HepG2 (cell line): ENCODE data around the gene EFCAB8. TPM values are rescaled to one million over a fixed set of nuclear protein-coding genes. Genes with fewer than 3 reads are reported as not detected.

ENCODE experiments used
- ATAC-seq: fragments of 200-7000 bp; cut with Tn5 transposase; 3 replicates; pipeline ENCODE4 v1.9.1; 2020; ENCODE audit warnings: mild to moderate bottlenecking, moderate library complexity
- BruUV-seq: library from RNA; stranded (reverse); fragments of 400-500 nt; replicated peaks from 2 replicates; lab custom pipeline; 2021; lab: Mats Ljungman, UMichigan
- CTCF ChIA-PET: fragments of 300-600 bp; formaldehyde crosslinking; extraction: SDS; loops from one replicate; lab custom pipeline; 2021; ENCODE audit warnings: low total read pairs, inconsistent platforms, low intra/inter-chr PET ratio; lab: Yijun Ruan, JAX
- POLR2A ChIA-PET: fragments of 350-600 bp; sonication (Branson Sonifier 250); formaldehyde crosslinking; loops from one replicate; lab custom pipeline; 2020; ENCODE audit warnings: antibody characterized with exemption, inconsistent platforms; lab: Yijun Ruan, JAX
- DNase-seq: peaks from one replicate; pipeline ENCODE4 v3.0.0-alpha.2; 2015; ENCODE audit warnings: low spot score
- FAIRE-seq: peaks from 3 replicates; lab custom pipeline; 2011; peaks lifted over from hg19 to GRCh38; lab: Jason Lieb, UNC
- H2AFZ ChIP-seq: one replicate; pipeline ENCODE4 v1.6.1; 2011; ENCODE audit warnings: low read length, inconsistent platforms
- H3K27ac ChIP-seq: fragments of 300-600 bp; 3 replicates; pipeline ENCODE4 v1.8.0; 2011; ENCODE audit warnings: mixed run types, mild to moderate bottlenecking, mixed read lengths, low read length, inconsistent platforms; ENCODE audit not compliant: insufficient read depth; ENCODE audit errors: extremely low read length
- H3K27me3 ChIP-seq, 2 experiments: fragments of 200-600 bp in 1 of 2; 2 replicates in 1 of 2; 3 replicates in 1 of 2; pipeline versions ENCODE4 v1.6.0 to v1.8.0; 2011; ENCODE audit warnings: low read length in 2 of 2, mild to moderate bottlenecking in 2 of 2, moderate library complexity in 2 of 2, inconsistent platforms in 1 of 2; ENCODE audit not compliant: insufficient read depth in 2 of 2, control insufficient read depth in 1 of 2
- H3K36me3 ChIP-seq, 2 experiments: fragments of 200-600 bp in 1 of 2; replicated peaks in 1 of 2; 2 replicates in 1 of 2; 3 replicates in 1 of 2; pipeline versions ENCODE4 v1.5.1 to v1.8.0; 2011; ENCODE audit warnings: low read length in 2 of 2, inconsistent platforms in 1 of 2; ENCODE audit not compliant: insufficient read depth in 2 of 2, control insufficient read depth in 1 of 2
- H3K4me1 ChIP-seq: 2 replicates; pipeline ENCODE4 v1.5.1; 2012; ENCODE audit warnings: low read length, inconsistent platforms; ENCODE audit not compliant: insufficient read depth
- H3K4me2 ChIP-seq: 2 replicates; pipeline ENCODE4 v1.6.0; 2011; ENCODE audit warnings: low read depth, low read length, inconsistent platforms
- H3K4me3 ChIP-seq, 3 experiments: fragments of 200-600 bp in 1 of 3; sonication (generic), shearing (Covaris generic) in 1 of 3; replicated peaks in 1 of 3; 2 replicates each; pipeline ENCODE4 v1.5.1; 2011 to 2016; ENCODE audit warnings: low read length in 3 of 3, inconsistent platforms in 2 of 3, low read depth in 2 of 3, mild to moderate bottlenecking in 2 of 3, control low read depth in 1 of 3, mixed read lengths in 1 of 3; ENCODE audit not compliant: insufficient read depth in 1 of 3
- H3K79me2 ChIP-seq: one replicate; pipeline ENCODE4 v1.6.1; 2011; ENCODE audit warnings: low read length, inconsistent platforms; ENCODE audit not compliant: insufficient read depth
- H3K9ac ChIP-seq: 2 replicates; pipeline ENCODE4 v1.6.0; 2011; ENCODE audit warnings: mild to moderate bottlenecking, low read depth, low read length, inconsistent platforms; ENCODE audit not compliant: insufficient read depth
- H3K9me3 ChIP-seq: 2 replicates; pipeline ENCODE4 v1.5.1; 2012; ENCODE audit warnings: mild to moderate bottlenecking, low read length
- H4K20me1 ChIP-seq: 2 replicates; pipeline ENCODE4 v1.6.0; 2011; ENCODE audit warnings: inconsistent platforms, mild to moderate bottlenecking, low read length, moderate library complexity; ENCODE audit not compliant: insufficient read depth
- HBP1 ChIP-seq: IDR thresholded peaks from 2 replicates; pipeline ENCODE4 v1.6.1; 2016; ENCODE audit warnings: low read depth, control low read depth
- NFYB ChIP-seq: sonication (generic); formaldehyde crosslinking; IDR thresholded peaks from 2 replicates; pipeline ENCODE4 v1.4.0; 2020; ENCODE audit warnings: missing genetic modification reagents
- NFYC ChIP-seq: IDR thresholded peaks from 2 replicates; pipeline ENCODE4 v1.6.1; 2016; ENCODE audit warnings: missing genetic modification reagents, missing compliant biosample characterization
- SKI ChIP-seq: fragments of 450-650 bp; IDR thresholded peaks from one replicate; pipeline ENCODE4 v1.6.1; 2018; ENCODE audit warnings: mild to moderate bottlenecking; ENCODE audit not compliant: partially characterized antibody
- SP5 ChIP-seq: IDR thresholded peaks from 2 replicates; pipeline ENCODE4 v1.6.1; 2016; ENCODE audit warnings: low read depth, borderline replicate concordance
- WGBS: methylation state at CpG from one replicate; pipeline ENCODE4 v1.1.6; 2017; ENCODE audit warnings: low lambda C conversion rate; 5-methylcytosine and 5-hydroxymethylcytosine counted together
- in situ Hi-C: cut with HindIII; loops from 2 replicates; pipeline ENCODE4 v1.10.0; 2017; ENCODE audit warnings: low pct_unique_long_range_greater_than_20kb; ENCODE audit not compliant: extremely low pct_ligation_motif_present
- intact Hi-C: fragments of 100-400 bp; cut with micrococcal nuclease; formaldehyde crosslinking; loops from one replicate; pipeline ENCODE4 v1.10.0; 2022; ENCODE audit not compliant: unreplicated experiment
- polyA plus RNA-seq, 8 experiments: library from polyadenylated mRNA; depleted of rRNA in 3 of 8; stranded (reverse) in 7 of 8; unstranded in 1 of 8; fragments of >200 nt; fragmentation: Illumina TruSeq in 4 of 8; extraction: Trizol in 4 of 8; gene quantifications; 2 replicates each; pipeline versions ENCODE4 v1.2.1 to v1.2.3, GENCODE V29; 2011 to 2016; ENCODE audit warnings: low read depth in 4 of 8, missing spikeins in 1 of 8, mixed read lengths in 1 of 8; ENCODE audit not compliant: insufficient read depth in 1 of 8
- total RNA-seq, 5 experiments: library from RNA; depleted of rRNA; stranded (reverse); fragments of >200 nt; fragmentation: Illumina TruSeq; extraction: Trizol; gene quantifications; 2 replicates each; pipeline ENCODE4 v1.2.3, GENCODE V29; 2016; ENCODE audit warnings: low read depth in 1 of 5

The EFCAB8 gene
- total and polyA plus RNA-seq, 2 of the 13 experiments (the other 11 are each of a cell fraction or from before 2014, with no cell fraction given) = 0.15 to 0.22 TPM

GRCh38 chr20:32966881-32967781 is 108.4 kb downstream of the EFCAB8 start:
- Histone ChIP-seq H3K9ac (no peak overlapping the region), H3K4me2 (no peak overlapping the region), H3K27me3 (peaks cover 5 to 60% of the 10 kb centered on the region in 2 experiments; a peak in 4 of 5 replicates), H4K20me1 (no peaks in the 10 kb centered on the region), H3K79me2 (no peaks in the 10 kb centered on the region), H3K36me3 (no peaks in the 10 kb centered on the region), H3K4me3 (no peak overlapping the region), H3K9me3 (no peaks in the 10 kb centered on the region), H3K27ac (no peak overlapping the region), H2AFZ (no peak overlapping the region), H3K4me1 (peaks cover 18% of the 10 kb centered on the region)
- FAIRE-seq (no peak), ATAC-seq (no peak), DNase-seq (no peak)
- 45% methylated on average over 16 of the region's 16 CpGs for WGBS
- ChIA-PET POLR2A (no interaction called here), CTCF (no interaction called here)
- no TSS peak for BruUV-seq
- intact Hi-C loops (no loop called here), in situ Hi-C loops (no loop called here)
- TF ChIP-seq HBP1 (CRISPR knock-in tag) (no peak), SP5 (no peak)

- Histone ChIP-seq H3K36me3 (no peaks in the 10 kb centered on the region), H3K79me2 (no peaks in the 10 kb centered on the region), H2AFZ (no peak overlapping the region), H3K27ac (no peak overlapping the region), H3K4me1 (peaks cover 21% of the 10 kb centered on the region), H3K27me3 (peaks cover 3 to 54% of the 10 kb centered on the region in 2 experiments; a peak in 4 of 5 replicates)
- in situ Hi-C loops = no loop called here
- ChIA-PET POLR2A (no interaction called here), CTCF (no interaction called here)
- FAIRE-seq = no peak
- no peak for TF ChIP-seq SKI
- no peak for TF ChIP-seq NFYC (CRISPR knock-in tag)
- no peak for TF ChIP-seq NFYB
- TF ChIP-seq, all 625 proteins: peak for 0
- DNase-seq = no peak
- H3K9me3 ChIP-seq = no peaks in the 10 kb centered on the region
- intact Hi-C loops = no loop called here
- no peak overlapping the region for H3K4me3 ChIP-seq
- ATAC-seq = no peak
- BruUV-seq = no TSS peak
- H3K9ac ChIP-seq = no peak overlapping the region
- WGBS = 60% methylated on average over 16 of the region's 16 CpGs
- no peaks in the 10 kb centered on the region for H4K20me1 ChIP-seq
- H3K4me2 ChIP-seq = no peak overlapping the region
Observed at GRCh38 chr20:32967961-32968457, 109.3 kb downstream of the EFCAB8 start.
